ENCODE measurements around the gene C10orf90. TPM values are rescaled to one million over a fixed set of nuclear protein-coding genes. Genes with fewer than 3 reads are reported as not detected.

C10orf90 gene
- total RNA-seq, 1 experiment from 2014 or later: 0.59 TPM

GRCh38 chr10:126393076-126393475, 277.4 kb downstream of the C10orf90 start:
- Histone ChIP-seq H3K9me2 (ENCODE audit: insufficient read depth) (no peaks in the 10 kb centered on the region), H3K27ac (no peak overlapping the region), H3K79me2 (ENCODE audit: low read depth) (no peaks in the 10 kb centered on the region), H2AFZ (no peak overlapping the region), H3K4me1 (replicated peaks; ENCODE audit: insufficient read depth) (peaks cover 13% of the 10 kb centered on the region), H3F3A (ENCODE audit: insufficient read depth, low read depth) (peaks cover 11% of the 10 kb centered on the region; the same call in 1 of the 2 replicates), H3K4me3 (no peak overlapping the region), H3K9me3 (ENCODE audit: insufficient read depth, low read depth) (no peaks in the 10 kb centered on the region), H3K27me3 (ENCODE audit: insufficient read depth, low read depth) (no peaks in the 10 kb centered on the region), H4K20me1 (ENCODE audit: insufficient read depth) (no peaks in the 10 kb centered on the region), H3K4me2 (no peak overlapping the region), H3K36me3 (ENCODE audit: low read depth) (no peaks in the 10 kb centered on the region)
- DNase-seq: no peak
- intact Hi-C loops (cut with micrococcal nuclease; ENCODE audit: unreplicated experiment): loop anchor here (10.0 kb wide), 2 partner anchors 512 to 1612 kb away; partner anchors contain the start of gene DOCK1
- ChIA-PET CTCF (interaction anchor here (0.5 kb wide), 1 partner anchor 255 kb away, joined by 4 read pairs; no protein-coding TSS in a partner anchor), POLR2A (ENCODE audit: unreplicated experiment) (no interaction called here)
- BruUV-seq (replicated peaks): no TSS peak
- no peak for TF ChIP-seq CTCF (conservative IDR thresholded peaks at IDR 0.05)
- no peak for TF ChIP-seq EZH2 (IDR thresholded peaks at IDR 0.05; ENCODE audit: low read depth)

- Histone ChIP-seq H3K27ac (no peak overlapping the region), H2AFZ (no peak overlapping the region), H3K4me1 (replicated peaks; ENCODE audit: insufficient read depth) (peaks cover 8% of the 10 kb centered on the region), H3K36me3 (ENCODE audit: low read depth) (no peaks in the 10 kb centered on the region), H3F3A (ENCODE audit: insufficient read depth, low read depth) (peaks cover 6% of the 10 kb centered on the region; the same call in 1 of the 2 replicates), H3K4me2 (no peak overlapping the region), H3K9me2 (ENCODE audit: insufficient read depth) (no peaks in the 10 kb centered on the region), H3K9me3 (ENCODE audit: insufficient read depth, low read depth) (no peaks in the 10 kb centered on the region), H3K4me3 (no peak overlapping the region), H4K20me1 (ENCODE audit: insufficient read depth) (no peaks in the 10 kb centered on the region), H3K27me3 (ENCODE audit: insufficient read depth, low read depth) (no peaks in the 10 kb centered on the region), H3K79me2 (ENCODE audit: low read depth) (no peaks in the 10 kb centered on the region)
- BruUV-seq (replicated peaks): no TSS peak
- intact Hi-C loops (cut with micrococcal nuclease; ENCODE audit: unreplicated experiment): loop anchor here (10.0 kb wide), 2 partner anchors 512 to 1612 kb away; partner anchors contain the start of gene DOCK1
- ChIA-PET CTCF (no interaction called here), POLR2A (ENCODE audit: unreplicated experiment) (no interaction called here)
- DNase-seq: no peak
- TF ChIP-seq CTCF (conservative IDR thresholded peaks at IDR 0.05) (no peak), EZH2 (IDR thresholded peaks at IDR 0.05; ENCODE audit: low read depth) (no peak)
These were observed 278.0 kb downstream of the C10orf90 start for GRCh38 chr10:126392469-126392868.

- POLR2A ChIA-PET (ENCODE audit: unreplicated experiment): no interaction called here
- Histone ChIP-seq H3K27ac (no peak overlapping the region), H3F3A (ENCODE audit: insufficient read depth, low read depth) (peaks cover 2% of the 10 kb centered on the region; the same call in 1 of the 2 replicates), H3K36me3 (ENCODE audit: low read depth) (no peaks in the 10 kb centered on the region), H3K9me3 (ENCODE audit: insufficient read depth, low read depth) (no peaks in the 10 kb centered on the region), H3K4me3 (no peak overlapping the region), H3K9me2 (ENCODE audit: insufficient read depth) (no peaks in the 10 kb centered on the region), H3K79me2 (ENCODE audit: low read depth) (no peaks in the 10 kb centered on the region), H3K27me3 (ENCODE audit: insufficient read depth, low read depth) (no peaks in the 10 kb centered on the region), H2AFZ (no peak overlapping the region), H3K4me2 (no peak overlapping the region), H3K4me1 (replicated peaks; ENCODE audit: insufficient read depth) (peaks cover 4% of the 10 kb centered on the region), H4K20me1 (ENCODE audit: insufficient read depth) (no peaks in the 10 kb centered on the region)
- no peak for DNase-seq
- BruUV-seq (replicated peaks): no TSS peak
- CTCF ChIA-PET: no interaction called here
- intact Hi-C loops (cut with micrococcal nuclease; ENCODE audit: unreplicated experiment): loop anchor here (10.0 kb wide), 2 partner anchors 513 to 1613 kb away; partner anchors contain the start of gene DOCK1
- TF ChIP-seq EZH2 (IDR thresholded peaks at IDR 0.05; ENCODE audit: low read depth) (no peak), CTCF (conservative IDR thresholded peaks at IDR 0.05) (no peak)
These were observed 278.4 kb downstream of the C10orf90 start for GRCh38 chr10:126392068-126392467.

All from PC-9 (cell line).